K562 (cell line): ENCODE data around the gene GAPDHS. TPM values are rescaled to one million over a fixed set of nuclear protein-coding genes. Genes with fewer than 3 reads are reported as not detected.

Experiments
- ATAC-seq: fragments of 200-7000 bp; cut with Tn5 transposase; 3 replicates; pipeline ENCODE4 v1.9.1; 2020; ENCODE audit warnings: moderate library complexity
- BruUV-seq: library from RNA; stranded (reverse); fragments of 400-500 nt; replicated peaks from 2 replicates; lab custom pipeline; 2021; lab: Mats Ljungman, UMichigan
- CTCF ChIA-PET: fragments of 300-600 bp; formaldehyde crosslinking; extraction: SDS; loops from one replicate; lab custom pipeline; 2021; ENCODE audit warnings: low intra/inter-chr PET ratio; lab: Yijun Ruan, JAX
- POLR2A ChIA-PET: fragments of 300-600, 350-650 bp; sonication (Branson Sonifier 250); formaldehyde crosslinking; extraction: SDS; loops from one replicate; lab custom pipeline; 2021; ENCODE audit warnings: antibody characterized with exemption, inconsistent platforms; lab: Yijun Ruan, JAX
- DNase-seq, 4 experiments: peaks; one replicate each; pipeline versions ENCODE4 v3.0.0 to v3.0.0-alpha.2; 2011 to 2018; ENCODE audit warnings: low spot score in 3 of 4, mixed read lengths in 3 of 4; ENCODE audit errors: extremely low read depth in 1 of 4
- FAIRE-seq: peaks from 2 replicates; lab custom pipeline; 2011; peaks lifted over from hg19 to GRCh38; lab: Jason Lieb, UNC
- H2AFZ ChIP-seq: 2 replicates; pipeline ENCODE4 v1.6.0; 2011; ENCODE audit warnings: low read depth, low read length, control low read depth, inconsistent platforms
- H3K27ac ChIP-seq: fragments of 200-600 bp; 3 replicates; pipeline ENCODE4 v1.8.0; 2011; ENCODE audit warnings: low read depth, mild to moderate bottlenecking, control low read depth, inconsistent platforms, low read length, moderate library complexity, mixed read lengths; ENCODE audit errors: extremely low read depth
- H3K27me3 ChIP-seq, 2 experiments: fragments of 300-600 bp in 1 of 2; 2 replicates in 1 of 2; 3 replicates in 1 of 2; pipeline versions ENCODE4 v1.6.0 to v1.8.0; 2011; ENCODE audit warnings: inconsistent platforms in 2 of 2, low read length in 2 of 2, mild to moderate bottlenecking in 1 of 2, mixed read lengths in 1 of 2, moderate library complexity in 1 of 2; ENCODE audit not compliant: control insufficient read depth in 2 of 2, insufficient read depth in 2 of 2
- H3K36me3 ChIP-seq: fragments of 300-600 bp; 3 replicates; pipeline ENCODE4 v1.8.0; 2011; ENCODE audit warnings: mild to moderate bottlenecking, low read length, inconsistent platforms; ENCODE audit not compliant: control insufficient read depth, insufficient read depth
- H3K4me1 ChIP-seq, 2 experiments: fragments of 200-600 bp in 1 of 2; replicated peaks in 1 of 2; 2 replicates in 1 of 2; 3 replicates in 1 of 2; pipeline versions ENCODE4 v1.5.1 to v1.8.0; 2011; ENCODE audit warnings: inconsistent platforms in 2 of 2, low read length in 2 of 2, mild to moderate bottlenecking in 1 of 2, mixed read lengths in 1 of 2, moderate library complexity in 1 of 2; ENCODE audit not compliant: control insufficient read depth in 2 of 2, insufficient read depth in 2 of 2
- H3K4me2 ChIP-seq: 2 replicates; pipeline ENCODE4 v1.6.1; 2011; ENCODE audit warnings: low read length, control low read depth, inconsistent platforms, mixed read lengths; ENCODE audit not compliant: insufficient read depth
- H3K4me3 ChIP-seq: fragments of 200-600 bp; sonication (generic), shearing (Covaris generic); 2 replicates; pipeline ENCODE4 v1.5.1; 2016; ENCODE audit warnings: control low read depth, inconsistent platforms
- H3K79me2 ChIP-seq: fragments of 200-600 bp; 3 replicates; pipeline ENCODE4 v1.8.0; 2011; ENCODE audit warnings: low read length, inconsistent platforms; ENCODE audit not compliant: control insufficient read depth, insufficient read depth
- H3K9ac ChIP-seq, 2 experiments: 2 replicates each; pipeline versions ENCODE4 v1.6.0 to v1.6.1; 2011; ENCODE audit warnings: low read depth in 2 of 2, low read length in 2 of 2, control low read depth in 1 of 2, inconsistent platforms in 1 of 2, mild to moderate bottlenecking in 1 of 2, mixed read lengths in 1 of 2; ENCODE audit not compliant: insufficient read depth in 1 of 2
- H3K9me1 ChIP-seq: one replicate; pipeline ENCODE4 v1.6.0; 2011; ENCODE audit warnings: inconsistent platforms, mild to moderate bottlenecking, low read length, moderate library complexity; ENCODE audit not compliant: control insufficient read depth, insufficient read depth
- H3K9me3 ChIP-seq: replicated peaks from 2 replicates; pipeline ENCODE4 v1.5.1; 2011; ENCODE audit warnings: low read depth, low read length, inconsistent platforms; ENCODE audit not compliant: control insufficient read depth, insufficient read depth
- H4K20me1 ChIP-seq: replicated peaks from 2 replicates; pipeline ENCODE4 v1.6.1; 2011; ENCODE audit warnings: low read length, inconsistent platforms, mixed read lengths; ENCODE audit not compliant: control insufficient read depth, insufficient read depth
- ARID1B ChIP-seq: fragments of 450-650 bp; IDR thresholded peaks from 2 replicates; pipeline ENCODE4 v1.6.1; 2016; ENCODE audit warnings: antibody characterized with exemption, mild to moderate bottlenecking, inconsistent platforms
- BRF1 ChIP-seq: IDR thresholded peaks from 3 replicates; pipeline ENCODE4 v1.6.1; 2011; ENCODE audit warnings: borderline replicate concordance, mild to moderate bottlenecking; ENCODE audit not compliant: insufficient read length; ENCODE audit errors: extremely low read depth
- MCM5 ChIP-seq: fragments of 450-650 bp; IDR thresholded peaks from 2 replicates; pipeline ENCODE4 v1.6.1; 2016; ENCODE audit warnings: low read depth
- NR2C1 ChIP-seq, 2 experiments: fragments of 450-650 bp; IDR thresholded peaks; 2 replicates each; pipeline ENCODE4 v1.6.1; 2017; ENCODE audit warnings: mild to moderate bottlenecking in 2 of 2, antibody characterized with exemption in 1 of 2, inconsistent platforms in 1 of 2, missing compliant biosample characterization in 1 of 2, missing genetic modification characterization in 1 of 2
- PHTF2 ChIP-seq: fragments of 250-450 bp; sonication (Bioruptor Pico); IDR thresholded peaks from 2 replicates; pipeline ENCODE4 v1.5.0; 2021; ENCODE audit warnings: mild to moderate bottlenecking
- ZNF707 ChIP-seq: fragments of 250-450 bp; sonication (Bioruptor Pico); conservative IDR thresholded peaks from 2 replicates; pipeline ENCODE4 v1.8.0; 2022; ENCODE audit warnings: inconsistent platforms, mild to moderate bottlenecking, moderate library complexity
- ZNF785 ChIP-seq: fragments of 250-450 bp; sonication (Bioruptor Pico); IDR thresholded peaks from 2 replicates; pipeline ENCODE4 v1.4.0; 2020; ENCODE audit warnings: mild to moderate bottlenecking
- WGBS: fragments of 100-300 bp; shearing (Covaris generic); methylation state at CpG from one replicate; pipeline ENCODE4 v1.1.6; 2016; ENCODE audit warnings: low coverage, mixed read lengths; ENCODE audit not compliant: insufficient coverage; ENCODE audit errors: missing lambda C conversion rate; 5-methylcytosine and 5-hydroxymethylcytosine counted together
- in situ Hi-C: fragments of 300-500 bp; cut with MboI; formaldehyde crosslinking; loops from 4 replicates; pipeline ENCODE4 v1.15.0; 2018; ENCODE audit warnings: inconsistent platforms, mixed read lengths
- intact Hi-C: fragments of 100-400 bp; cut with micrococcal nuclease; formaldehyde crosslinking; loops from 2 replicates; pipeline ENCODE4 v1.14.2; 2022
- polyA plus RNA-seq, 8 experiments: library from polyadenylated mRNA; depleted of rRNA in 4 of 8; stranded (reverse) in 5 of 8; unstranded in 3 of 8; fragments of >200 nt; fragmentation: Nextera tagmentation in 2 of 8; fragmentation: Illumina TruSeq in 1 of 8; extraction: Ambion mirVana in 2 of 8; extraction: Trizol in 1 of 8; gene quantifications; 2 replicates each; pipeline versions ENCODE4 v1.2.1 to v1.2.3, GENCODE V29; 2011 to 2014; ENCODE audit warnings: inconsistent platforms in 1 of 8, missing spikeins in 1 of 8
- total RNA-seq, 7 experiments: library from RNA; depleted of rRNA in 6 of 7; stranded (reverse); fragments of >200 nt in 6 of 7; fragmentation: Illumina TruSeq in 2 of 7; extraction: Trizol in 2 of 7; gene quantifications; 2 replicates each; pipeline versions ENCODE4 v1.2.1 to v1.2.3, GENCODE V29; 2011 to 2021; ENCODE audit warnings: low replicate concordance in 1 of 7
- TF ChIP-seq, protein P1 (sequence below): IDR thresholded peaks from 2 replicates; pipeline ENCODE4 v1.6.1; 2012; ENCODE audit warnings: low read depth, low read length, improper control_type of control experiment, borderline replicate concordance
- TF ChIP-seq, protein P2 (sequence below): fragments of 450-650 bp; formaldehyde crosslinking; IDR thresholded peaks from 2 replicates; pipeline ENCODE4 v1.4.0; 2022; ENCODE audit warnings: missing genetic modification characterization
- TF ChIP-seq, protein P3 (sequence below): sonication (generic); formaldehyde crosslinking; IDR thresholded peaks from 2 replicates; pipeline ENCODE4 v1.8.1; 2023; ENCODE audit warnings: mild to moderate bottlenecking, missing genetic modification reagents, moderate library complexity
- TF ChIP-seq, protein P4 (sequence below): fragments of 250-450 bp; sonication (Bioruptor Pico); IDR thresholded peaks from 2 replicates; pipeline ENCODE4 v1.5.0; 2021
- TF ChIP-seq, protein P5 (sequence below): fragments of 250-450 bp; sonication (Bioruptor Pico); IDR thresholded peaks from 2 replicates; pipeline ENCODE4 v1.5.0; 2021; ENCODE audit warnings: mild to moderate bottlenecking, moderate library complexity

GAPDHS gene
- total and polyA plus RNA-seq, 9 of the 15 experiments (the other 6 are each of a cell fraction or from before 2014, with no cell fraction given): 0.08 to 0.12 TPM; not detected in 7

DNA sequence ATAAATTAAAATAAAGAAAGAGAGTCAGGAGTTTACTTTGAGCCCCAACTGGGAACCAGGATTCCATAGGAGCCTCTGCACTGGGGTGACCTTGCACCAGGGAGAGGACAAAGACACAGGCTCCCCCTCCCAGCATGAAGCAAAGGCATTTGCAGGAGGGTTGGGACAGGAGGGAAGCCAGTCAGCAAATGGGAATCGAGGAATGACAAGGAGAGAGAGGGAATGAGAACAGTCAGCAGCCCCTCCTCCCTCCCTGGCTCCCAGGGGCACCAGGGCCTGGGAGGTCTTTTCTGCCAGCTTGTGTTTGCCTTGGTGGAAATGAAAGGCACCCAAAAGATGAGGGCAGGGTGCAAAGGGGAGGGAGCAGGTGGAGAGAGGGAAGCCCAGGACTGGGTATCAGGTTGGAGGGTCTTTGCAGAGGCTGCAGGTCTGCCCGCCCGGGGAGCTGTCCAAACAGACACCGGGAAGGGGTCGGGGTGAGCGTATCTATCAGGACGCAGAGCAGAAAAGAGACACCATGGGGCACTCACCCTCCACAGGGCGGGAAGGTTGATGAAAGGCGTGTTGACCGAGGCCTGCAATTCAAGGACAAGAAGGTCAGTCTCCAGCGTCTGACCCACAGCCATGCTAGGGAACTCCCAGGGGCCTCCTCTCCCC lies 8.9 kb upstream of the GAPDHS start:
- in situ Hi-C loops: no loop called here
- Histone ChIP-seq H3K4me2 (no peak overlapping the region), H3K4me3 (no peak overlapping the region), H3K9ac (no peak overlapping the region), H3K9me3 (no peaks in the 10 kb centered on the region), H3K79me2 (no peaks in the 10 kb centered on the region), H3K4me1 (0 out of 5 replicates have a peak, but pooled peaks cover 0 to 3% of the 10 kb centered on the region in 2 experiments), H3K36me3 (no peaks in the 10 kb centered on the region), H4K20me1 (peaks cover 11% of the 10 kb centered on the region), H2AFZ (no peak overlapping the region), H3K9me1 (no peaks in the 10 kb centered on the region), H3K27me3 (peaks cover 39 to 76% of the 10 kb centered on the region in 2 experiments), H3K27ac (no peak overlapping the region)
- WGBS: 0% methylated on average over 10 of the region's 11 CpGs
- FAIRE-seq (no peak), ATAC-seq (no peak), DNase-seq (no peak)
- intact Hi-C loops: no loop called here
- ChIA-PET POLR2A (no interaction called here), CTCF (no interaction called here)
- BruUV-seq: no TSS peak
- TF ChIP-seq, protein P1, sequence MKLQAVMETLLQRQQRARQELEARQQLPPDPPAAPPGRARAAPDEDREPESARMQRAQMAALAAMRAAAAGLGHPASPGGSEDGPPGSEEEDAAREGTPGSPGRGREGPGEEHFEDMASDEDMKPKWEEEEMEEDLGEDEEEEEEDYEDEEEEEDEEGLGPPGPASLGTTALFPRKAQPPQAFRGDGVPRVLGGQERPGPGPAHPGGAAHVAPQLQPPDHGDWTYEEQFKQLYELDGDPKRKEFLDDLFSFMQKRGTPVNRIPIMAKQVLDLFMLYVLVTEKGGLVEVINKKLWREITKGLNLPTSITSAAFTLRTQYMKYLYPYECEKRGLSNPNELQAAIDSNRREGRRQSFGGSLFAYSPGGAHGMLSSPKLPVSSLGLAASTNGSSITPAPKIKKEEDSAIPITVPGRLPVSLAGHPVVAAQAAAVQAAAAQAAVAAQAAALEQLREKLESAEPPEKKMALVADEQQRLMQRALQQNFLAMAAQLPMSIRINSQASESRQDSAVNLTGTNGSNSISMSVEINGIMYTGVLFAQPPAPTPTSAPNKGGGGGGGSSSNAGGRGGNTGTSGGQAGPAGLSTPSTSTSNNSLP: no peak
- TF ChIP-seq, protein P2, sequence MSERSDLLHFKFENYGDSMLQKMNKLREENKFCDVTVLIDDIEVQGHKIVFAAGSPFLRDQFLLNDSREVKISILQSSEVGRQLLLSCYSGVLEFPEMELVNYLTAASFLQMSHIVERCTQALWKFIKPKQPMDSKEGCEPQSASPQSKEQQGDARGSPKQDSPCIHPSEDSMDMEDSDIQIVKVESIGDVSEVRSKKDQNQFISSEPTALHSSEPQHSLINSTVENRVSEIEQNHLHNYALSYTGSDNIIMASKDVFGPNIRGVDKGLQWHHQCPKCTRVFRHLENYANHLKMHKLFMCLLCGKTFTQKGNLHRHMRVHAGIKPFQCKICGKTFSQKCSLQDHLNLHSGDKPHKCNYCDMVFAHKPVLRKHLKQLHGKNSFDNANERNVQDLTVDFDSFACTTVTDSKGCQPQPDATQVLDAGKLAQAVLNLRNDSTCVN (CRISPR knock-in tag): no peak
- TF ChIP-seq NR2C1 (IDR thresholded peaks at IDR 0.05) (no peak), NR2C1 (tag; IDR thresholded peaks at IDR 0.05) (no peak), ZNF785 (CRISPR knock-in tag) (no peak), ARID1B (no peak), ZNF707 (CRISPR knock-in tag) (no peak), MCM5 (no peak), BRF1 (no peak), PHTF2 (CRISPR knock-in tag) (no peak)
- TF ChIP-seq, protein P3, sequence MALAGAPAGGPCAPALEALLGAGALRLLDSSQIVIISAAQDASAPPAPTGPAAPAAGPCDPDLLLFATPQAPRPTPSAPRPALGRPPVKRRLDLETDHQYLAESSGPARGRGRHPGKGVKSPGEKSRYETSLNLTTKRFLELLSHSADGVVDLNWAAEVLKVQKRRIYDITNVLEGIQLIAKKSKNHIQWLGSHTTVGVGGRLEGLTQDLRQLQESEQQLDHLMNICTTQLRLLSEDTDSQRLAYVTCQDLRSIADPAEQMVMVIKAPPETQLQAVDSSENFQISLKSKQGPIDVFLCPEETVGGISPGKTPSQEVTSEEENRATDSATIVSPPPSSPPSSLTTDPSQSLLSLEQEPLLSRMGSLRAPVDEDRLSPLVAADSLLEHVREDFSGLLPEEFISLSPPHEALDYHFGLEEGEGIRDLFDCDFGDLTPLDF (CRISPR knock-in tag): no peak
- TF ChIP-seq, protein P4, sequence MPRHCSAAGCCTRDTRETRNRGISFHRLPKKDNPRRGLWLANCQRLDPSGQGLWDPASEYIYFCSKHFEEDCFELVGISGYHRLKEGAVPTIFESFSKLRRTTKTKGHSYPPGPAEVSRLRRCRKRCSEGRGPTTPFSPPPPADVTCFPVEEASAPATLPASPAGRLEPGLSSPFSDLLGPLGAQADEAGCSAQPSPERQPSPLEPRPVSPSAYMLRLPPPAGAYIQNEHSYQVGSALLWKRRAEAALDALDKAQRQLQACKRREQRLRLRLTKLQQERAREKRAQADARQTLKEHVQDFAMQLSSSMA (CRISPR knock-in tag): no peak
- TF ChIP-seq, protein P5, sequence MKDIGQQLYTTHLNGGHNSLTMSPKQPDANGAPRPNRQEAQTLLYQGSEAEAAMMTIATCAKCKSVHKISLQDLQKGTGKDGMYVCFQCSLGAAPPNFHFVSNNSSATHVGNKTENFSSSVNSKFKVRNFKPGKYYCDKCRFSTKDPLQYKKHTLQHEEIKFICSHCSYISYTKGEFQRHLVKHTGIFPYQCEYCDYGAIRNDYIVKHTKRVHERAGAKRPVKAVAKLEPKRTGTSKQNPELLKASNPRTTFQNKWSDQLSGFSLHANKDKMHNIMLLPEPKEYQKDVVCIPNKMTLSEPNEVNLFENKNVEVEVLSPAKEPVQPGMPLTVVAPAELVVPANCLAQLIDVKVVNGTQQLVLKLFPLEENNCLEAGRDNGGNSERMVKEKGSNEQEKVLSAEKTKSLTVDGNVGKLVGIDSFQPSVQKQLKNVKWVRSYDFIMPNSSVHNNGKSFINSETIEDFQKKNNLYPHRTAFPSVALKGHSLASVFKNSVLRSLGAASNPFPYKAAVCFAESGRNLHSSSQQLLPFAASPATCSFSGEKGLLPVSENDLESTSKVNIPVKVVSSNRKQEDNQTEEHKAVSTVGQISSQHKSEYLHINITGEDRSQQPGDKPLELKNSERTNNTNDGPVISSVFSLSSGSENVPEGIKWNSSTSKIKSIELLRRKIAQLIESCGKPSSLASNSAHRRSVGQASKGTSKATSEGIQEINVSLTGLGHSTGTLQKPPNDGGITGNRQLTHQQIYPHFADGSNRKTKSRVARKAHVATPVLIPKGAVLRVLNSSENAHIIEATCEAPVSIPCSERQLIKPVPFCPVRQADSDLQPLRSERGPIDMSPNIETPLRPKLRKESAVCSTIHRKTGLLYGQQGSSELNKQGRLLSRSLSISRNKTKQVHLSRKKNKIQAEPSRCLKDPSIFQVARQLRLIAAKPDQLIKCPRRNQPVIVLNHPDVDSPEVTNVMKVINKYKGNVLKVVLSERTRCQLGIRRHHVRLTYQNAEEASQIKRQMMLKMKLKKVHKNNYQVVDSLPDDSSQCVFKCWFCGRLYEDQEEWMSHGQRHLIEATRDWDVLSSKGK (CRISPR knock-in tag): no peak
